LNCAP (cell line): ENCODE results near the gene OCLN.

Experiments
- TF ChIP-seq, protein P1 (sequence below): fragments of 450-650 bp; IDR thresholded peaks from 2 replicates; pipeline ENCODE4 v1.5.1; 2017; ENCODE audit warnings: mild to moderate bottlenecking

OCLN gene, protein sequence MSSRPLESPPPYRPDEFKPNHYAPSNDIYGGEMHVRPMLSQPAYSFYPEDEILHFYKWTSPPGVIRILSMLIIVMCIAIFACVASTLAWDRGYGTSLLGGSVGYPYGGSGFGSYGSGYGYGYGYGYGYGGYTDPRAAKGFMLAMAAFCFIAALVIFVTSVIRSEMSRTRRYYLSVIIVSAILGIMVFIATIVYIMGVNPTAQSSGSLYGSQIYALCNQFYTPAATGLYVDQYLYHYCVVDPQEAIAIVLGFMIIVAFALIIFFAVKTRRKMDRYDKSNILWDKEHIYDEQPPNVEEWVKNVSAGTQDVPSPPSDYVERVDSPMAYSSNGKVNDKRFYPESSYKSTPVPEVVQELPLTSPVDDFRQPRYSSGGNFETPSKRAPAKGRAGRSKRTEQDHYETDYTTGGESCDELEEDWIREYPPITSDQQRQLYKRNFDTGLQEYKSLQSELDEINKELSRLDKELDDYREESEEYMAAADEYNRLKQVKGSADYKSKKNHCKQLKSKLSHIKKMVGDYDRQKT

DNA sequence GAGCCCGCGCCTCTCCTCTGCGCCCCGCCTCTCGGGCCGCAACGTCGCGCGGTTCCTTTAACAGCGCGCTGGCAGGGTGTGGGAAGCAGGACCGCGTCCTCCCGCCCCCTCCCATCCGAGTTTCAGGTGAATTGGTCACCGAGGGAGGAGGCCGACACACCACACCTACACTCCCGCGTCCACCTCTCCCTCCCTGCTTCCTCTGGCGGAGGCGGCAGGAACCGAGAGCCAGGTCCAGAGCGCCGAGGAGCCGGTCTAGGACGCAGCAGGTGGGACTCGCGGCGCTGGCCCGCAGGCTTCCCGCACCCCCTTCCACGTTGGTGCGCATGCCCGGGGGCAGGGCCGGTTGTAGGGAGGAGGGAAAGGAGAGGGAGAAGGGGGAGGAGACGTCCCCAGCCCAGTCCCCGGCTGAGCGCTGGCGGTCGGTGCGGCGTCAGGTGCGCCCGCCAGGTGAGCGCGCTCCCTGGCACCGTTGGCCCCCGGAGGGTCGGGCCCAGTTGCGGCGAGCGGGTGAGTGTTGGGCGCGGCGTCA is at the start of gene OCLN:
Gene OCLN, plus strand, starts transcription at position 400 of the 532 bp plus-strand sequence. CDS start 11,455 bp downstream, outside the sequence.
- TF ChIP-seq, protein P1, sequence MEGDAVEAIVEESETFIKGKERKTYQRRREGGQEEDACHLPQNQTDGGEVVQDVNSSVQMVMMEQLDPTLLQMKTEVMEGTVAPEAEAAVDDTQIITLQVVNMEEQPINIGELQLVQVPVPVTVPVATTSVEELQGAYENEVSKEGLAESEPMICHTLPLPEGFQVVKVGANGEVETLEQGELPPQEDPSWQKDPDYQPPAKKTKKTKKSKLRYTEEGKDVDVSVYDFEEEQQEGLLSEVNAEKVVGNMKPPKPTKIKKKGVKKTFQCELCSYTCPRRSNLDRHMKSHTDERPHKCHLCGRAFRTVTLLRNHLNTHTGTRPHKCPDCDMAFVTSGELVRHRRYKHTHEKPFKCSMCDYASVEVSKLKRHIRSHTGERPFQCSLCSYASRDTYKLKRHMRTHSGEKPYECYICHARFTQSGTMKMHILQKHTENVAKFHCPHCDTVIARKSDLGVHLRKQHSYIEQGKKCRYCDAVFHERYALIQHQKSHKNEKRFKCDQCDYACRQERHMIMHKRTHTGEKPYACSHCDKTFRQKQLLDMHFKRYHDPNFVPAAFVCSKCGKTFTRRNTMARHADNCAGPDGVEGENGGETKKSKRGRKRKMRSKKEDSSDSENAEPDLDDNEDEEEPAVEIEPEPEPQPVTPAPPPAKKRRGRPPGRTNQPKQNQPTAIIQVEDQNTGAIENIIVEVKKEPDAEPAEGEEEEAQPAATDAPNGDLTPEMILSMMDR = no peak

DNA sequence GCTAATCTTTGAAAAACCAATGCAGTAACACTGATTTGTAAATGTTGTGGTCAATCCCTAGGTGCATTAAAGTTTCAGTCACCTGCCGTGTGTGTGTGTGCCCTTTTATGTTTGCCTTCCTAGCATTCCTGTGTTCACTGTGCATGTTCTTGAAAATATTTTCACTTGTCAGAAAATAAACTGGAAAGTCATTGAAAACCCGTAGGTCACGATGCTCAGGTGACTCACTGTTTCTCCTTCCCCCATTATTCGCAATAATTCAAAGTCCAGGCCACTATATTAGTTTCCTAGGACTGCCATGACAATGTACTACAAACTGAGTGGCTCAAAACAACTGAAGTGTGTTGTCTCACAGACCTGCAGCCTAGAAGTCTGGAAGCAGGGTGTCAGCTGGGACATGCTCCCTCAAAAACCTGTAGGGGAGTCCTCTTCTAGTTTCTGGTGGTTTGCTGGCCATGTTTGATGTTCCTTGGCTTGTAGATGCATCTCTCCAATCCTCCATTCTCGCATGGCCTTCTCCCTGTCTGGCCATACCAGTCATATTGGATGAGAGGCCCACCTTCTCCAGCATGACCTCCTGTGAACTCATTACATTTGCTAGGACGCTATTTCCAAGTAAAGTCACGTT is 48.3 kb upstream of the OCLN start:
- TF ChIP-seq, protein P1 = no peak

DNA sequence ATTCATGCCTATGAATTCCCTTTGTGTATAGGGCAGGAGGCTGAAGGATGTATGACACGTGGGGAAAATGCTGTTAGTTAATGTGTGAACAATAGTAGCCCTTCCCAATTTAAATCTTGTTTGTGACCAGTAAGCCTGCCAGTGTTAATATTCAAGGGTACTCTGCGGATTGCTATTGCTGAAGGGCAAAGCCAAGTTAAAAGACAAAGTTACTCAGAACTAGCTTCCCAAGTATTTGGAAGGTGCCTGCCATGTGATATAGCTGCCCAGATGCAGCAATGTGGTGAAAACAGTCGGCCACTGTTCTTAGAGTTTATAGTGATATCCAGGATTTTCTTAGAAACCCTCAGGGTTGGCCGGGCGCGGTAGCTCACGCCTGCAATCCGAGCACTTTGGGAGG is 43.1 kb upstream of the OCLN start:
- TF ChIP-seq, protein P1 = no peak

DNA sequence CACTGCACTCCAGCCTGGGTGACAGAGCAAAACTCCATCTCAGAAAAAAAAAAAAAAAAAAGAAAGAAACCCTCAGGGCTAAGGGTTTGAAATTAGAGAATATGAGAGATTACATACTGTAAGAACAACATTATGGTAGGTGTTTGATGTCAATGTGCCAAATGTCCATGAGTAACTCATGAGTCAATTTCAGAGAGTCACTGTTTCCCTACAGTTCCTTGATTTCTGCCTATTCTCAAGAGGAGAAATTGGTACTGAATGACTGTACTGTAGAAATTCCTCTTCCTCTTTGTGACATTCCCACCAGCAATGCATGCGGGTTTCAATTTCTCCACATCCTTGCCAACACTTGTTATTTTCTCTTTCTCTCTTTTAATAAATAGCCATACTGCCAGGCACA is 42.5 kb upstream of the OCLN start:
- TF ChIP-seq, protein P1 = no peak

DNA sequence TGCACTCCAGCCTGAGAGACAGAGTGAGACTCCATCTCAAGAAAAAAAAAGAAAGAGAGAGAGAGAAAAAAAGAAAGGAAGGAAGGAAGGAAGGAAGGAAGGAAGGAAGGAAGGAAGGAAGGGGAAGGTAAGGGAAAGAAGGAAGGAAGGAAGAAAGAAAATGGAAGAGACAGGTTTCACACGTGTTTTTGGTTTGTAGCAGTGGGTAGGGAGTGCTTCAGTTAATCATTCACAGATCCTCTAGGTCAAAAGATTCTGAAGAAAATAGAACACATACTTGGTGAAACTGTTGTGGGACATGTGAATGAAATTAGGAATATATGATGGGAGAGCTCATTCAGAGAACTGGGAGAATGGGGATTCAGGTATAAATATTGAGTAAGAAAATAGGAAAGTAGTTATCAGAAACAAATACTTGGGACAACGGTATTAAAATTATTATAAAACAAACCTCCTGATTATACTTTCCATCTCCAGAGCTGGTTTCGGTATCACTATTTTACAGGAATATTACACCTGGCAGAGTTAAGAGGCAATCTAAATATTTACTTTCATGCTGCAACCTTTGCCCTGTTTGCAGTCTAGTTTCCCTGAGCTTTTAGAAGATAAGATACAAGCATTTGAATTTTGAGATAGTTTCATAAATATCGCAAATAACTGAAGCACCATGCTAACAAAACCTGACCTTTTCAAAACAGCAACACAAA is 40.5 kb upstream of the OCLN start:
- TF ChIP-seq, protein P1 = no peak

DNA sequence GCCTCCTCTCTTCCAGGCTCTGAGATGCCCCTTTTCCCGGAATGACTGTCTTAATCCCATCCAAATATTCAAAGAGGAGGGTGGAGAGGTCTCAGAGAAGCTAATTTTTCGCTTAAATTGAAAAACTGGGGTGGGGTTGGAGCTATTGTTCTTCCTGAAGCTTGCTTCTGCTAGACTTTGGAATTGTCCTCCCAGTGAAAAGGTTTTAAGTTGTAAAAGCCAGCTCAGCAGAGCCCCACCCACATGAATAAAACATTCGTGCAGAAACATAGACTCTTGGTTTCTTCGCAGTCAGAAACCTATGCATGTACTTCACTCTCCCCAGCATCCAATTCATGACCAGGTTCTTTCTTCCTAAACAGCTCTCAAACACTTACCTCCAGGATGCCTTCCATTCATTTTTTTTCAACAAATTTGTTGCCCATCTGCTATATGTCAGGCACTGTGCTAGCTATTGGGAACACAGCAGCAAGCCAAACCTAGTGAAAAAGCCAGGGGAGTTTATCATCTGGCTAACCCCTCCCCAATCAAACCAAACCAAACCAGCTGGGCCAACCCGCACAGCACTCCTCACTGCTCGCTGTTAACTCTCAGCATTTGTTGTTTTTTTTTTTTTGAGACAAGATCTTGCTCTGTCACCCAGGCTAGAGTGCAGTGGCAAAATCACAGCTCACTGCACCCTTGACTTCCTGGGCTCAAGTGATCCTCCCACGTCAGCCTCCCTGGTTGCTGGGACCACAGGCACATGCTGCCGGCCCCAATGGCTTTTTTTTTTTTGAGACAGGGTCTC is 37.9 kb upstream of the OCLN start:
- TF ChIP-seq, protein P1 = no peak
